ENCODE measurements around the gene CREB5.

DNA sequence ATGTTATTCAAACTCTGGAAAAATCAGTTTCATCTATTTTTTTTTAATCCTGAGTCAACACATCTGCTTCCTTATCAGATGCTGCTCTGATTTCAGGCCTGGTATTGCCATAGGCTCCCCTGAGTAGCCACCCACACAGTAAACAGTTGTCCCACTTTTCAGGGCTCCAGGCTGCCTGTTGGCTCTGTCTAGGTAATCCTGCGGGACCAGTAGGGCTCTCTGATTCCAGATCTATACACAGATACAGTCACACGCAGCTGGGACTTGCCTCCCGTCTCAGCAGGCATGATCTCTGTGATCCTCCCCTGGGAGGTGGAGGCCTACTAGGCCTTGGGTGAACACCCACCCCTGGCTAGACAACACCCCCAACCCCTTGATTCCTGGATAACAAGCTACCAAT is 206.1 kb downstream of the CREB5 start:
- no peak for TF ChIP-seq POLR2AphosphoS5 (IDR thresholded peaks at IDR 0.05)
- TF ChIP-seq POLR2A (IDR thresholded peaks at IDR 0.05) = no peak
- TF ChIP-seq, protein P1, sequence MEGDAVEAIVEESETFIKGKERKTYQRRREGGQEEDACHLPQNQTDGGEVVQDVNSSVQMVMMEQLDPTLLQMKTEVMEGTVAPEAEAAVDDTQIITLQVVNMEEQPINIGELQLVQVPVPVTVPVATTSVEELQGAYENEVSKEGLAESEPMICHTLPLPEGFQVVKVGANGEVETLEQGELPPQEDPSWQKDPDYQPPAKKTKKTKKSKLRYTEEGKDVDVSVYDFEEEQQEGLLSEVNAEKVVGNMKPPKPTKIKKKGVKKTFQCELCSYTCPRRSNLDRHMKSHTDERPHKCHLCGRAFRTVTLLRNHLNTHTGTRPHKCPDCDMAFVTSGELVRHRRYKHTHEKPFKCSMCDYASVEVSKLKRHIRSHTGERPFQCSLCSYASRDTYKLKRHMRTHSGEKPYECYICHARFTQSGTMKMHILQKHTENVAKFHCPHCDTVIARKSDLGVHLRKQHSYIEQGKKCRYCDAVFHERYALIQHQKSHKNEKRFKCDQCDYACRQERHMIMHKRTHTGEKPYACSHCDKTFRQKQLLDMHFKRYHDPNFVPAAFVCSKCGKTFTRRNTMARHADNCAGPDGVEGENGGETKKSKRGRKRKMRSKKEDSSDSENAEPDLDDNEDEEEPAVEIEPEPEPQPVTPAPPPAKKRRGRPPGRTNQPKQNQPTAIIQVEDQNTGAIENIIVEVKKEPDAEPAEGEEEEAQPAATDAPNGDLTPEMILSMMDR (IDR thresholded peaks at IDR 0.05) = no peak

Measured in breast epithelium (tissue), 3 donors.